ENCODE data around the gene TRIO. TPM values are rescaled to one million over a fixed set of nuclear protein-coding genes. Genes with fewer than 3 reads are reported as not detected.

TRIO gene
- total and polyA plus RNA-seq, 2 of the 8 experiments (the other 6 are each of a cell fraction or from before 2014, with no cell fraction given), result 35.1 to 69.1 TPM

GRCh38 chr5:14441641-14442040 lies 298.5 kb downstream of the TRIO start:
- no peak for FAIRE-seq
- H3K4me2 ChIP-seq (ENCODE audit: insufficient read depth in 1 of 2, low read depth in 2 of 2, low read length in 2 of 2), result no peak overlapping the region
- H3K36me3 ChIP-seq (ENCODE audit: control insufficient read depth in 2 of 4, insufficient read depth in 4 of 4, low read length in 3 of 4), result no peaks in the 10 kb centered on the region; a peak in 2 of 8 replicates
- H2BK12ac ChIP-seq (ENCODE audit: low read depth, low read length), result no peak overlapping the region
- no peak overlapping the region for H4K8ac ChIP-seq (ENCODE audit: extremely low read depth, insufficient read depth, low read length)
- TF ChIP-seq HDAC2 (IDR thresholded peaks at IDR 0.05; ENCODE audit: borderline replicate concordance in 1 of 2, low read depth in 2 of 2, low read length in 2 of 2), result no peak
- H2AK5ac ChIP-seq (ENCODE audit: low read depth, low read length), result no peak overlapping the region
- no peak for DNase-seq (ENCODE audit: low read depth in 1 of 2, low spot score in 2 of 2)
- WGBS, 2 experiments (ENCODE audit: extremely low coverage in 1 of 2, insufficient coverage in 1 of 2, insufficient read length in 1 of 2, insufficient replicate concordance in 2 of 2, low coverage in 1 of 2, low lambda C conversion rate in 2 of 2, missing lambda C conversion rate in 1 of 2), result 88% methylated on average over 4 of the region's 4 CpGs; no CpG with 5 or more reads in 1 of the 2 experiments
- no peak overlapping the region for H3K27ac ChIP-seq (ENCODE audit: low read depth, low read length)
- ChIA-PET POLR2A (ENCODE audit: partially characterized antibody) (interaction anchor here (1.7 kb wide), 1 partner anchor 13 kb away, joined by 5 read pairs; no protein-coding TSS in a partner anchor), CTCF (ENCODE audit: partially characterized antibody) (interaction anchor here (1.0 to 1.6 kb wide), 7 partner anchors 14 to 119 kb away, joined by 3 to 5 read pairs (median 3); no protein-coding TSS in a partner anchor)
- H3K79me1 ChIP-seq (ENCODE audit: low read depth, low read length), result peaks cover 2% of the 10 kb centered on the region; the same call in 1 of the 2 replicates
- no peaks in the 10 kb centered on the region for H3K79me2 ChIP-seq (ENCODE audit: control insufficient read depth in 1 of 2, insufficient read depth in 2 of 2, low read length in 2 of 2)
- H3K9ac ChIP-seq (replicated peaks in 1 of 4; ENCODE audit: extremely low read depth in 1 of 4, low read depth in 3 of 4, low read length in 3 of 4), result no peak overlapping the region
- H2BK20ac ChIP-seq (ENCODE audit: low read length), result no peak overlapping the region
- no peak overlapping the region for H3K56ac ChIP-seq (replicated peaks; ENCODE audit: insufficient read length, low read depth, low read length)
- H4K20me1 ChIP-seq (replicated peaks in 1 of 2; ENCODE audit: control insufficient read depth in 1 of 2, insufficient read depth in 2 of 2, low read length in 2 of 2), result no peaks in the 10 kb centered on the region
- no peak overlapping the region for H3K14ac ChIP-seq (ENCODE audit: insufficient read length)
- H2AFZ ChIP-seq (ENCODE audit: low read length), result no peak overlapping the region
- no peak overlapping the region for H3K18ac ChIP-seq (ENCODE audit: extremely low read depth, low read length)
- no peak overlapping the region for H4K5ac ChIP-seq (ENCODE audit: insufficient read length, low read depth, low read length)
- no peaks in the 10 kb centered on the region for H3K9me3 ChIP-seq (ENCODE audit: insufficient read depth in 2 of 2, low read depth in 1 of 2, low read length in 1 of 2)
- H3K4me1 ChIP-seq (replicated peaks in 1 of 4; ENCODE audit: control insufficient read depth in 3 of 4, insufficient read depth in 4 of 4, low read length in 3 of 4), result peaks cover 0 to 11% (median 3%) of the 10 kb centered on the region in 4 experiments; a peak in 5 of 7 replicates
- no peaks in the 10 kb centered on the region for H3K23me2 ChIP-seq (ENCODE audit: low read depth, low read length)
- no peak overlapping the region for H3K4me3 ChIP-seq (ENCODE audit: extremely low read depth in 1 of 4, insufficient read depth in 2 of 4, low read depth in 3 of 4, low read length in 4 of 4)
- no peak overlapping the region for H2BK5ac ChIP-seq (ENCODE audit: low read depth, low read length)
- H2BK120ac ChIP-seq (replicated peaks; ENCODE audit: low read depth, low read length), result no peak overlapping the region
- no peak overlapping the region for H4K91ac ChIP-seq (replicated peaks; ENCODE audit: insufficient read length, low read length)
- no peak overlapping the region for H3K23ac ChIP-seq (ENCODE audit: insufficient read length)
- H3K27me3 ChIP-seq (replicated peaks in 1 of 4; ENCODE audit: control insufficient read depth in 3 of 4, extremely low read depth in 1 of 4, insufficient read depth in 3 of 4, low read length in 3 of 4), result no peaks in the 10 kb centered on the region
- H3K4ac ChIP-seq (replicated peaks; ENCODE audit: insufficient read length, low read depth, low read length), result no peak overlapping the region
- H2BK15ac ChIP-seq (ENCODE audit: low read length), result no peak overlapping the region
